Femur (tissue), 1 donor: ENCODE results near the gene RNF123.
A peak's percentile ranks its signal among the peaks of the same experiment; 100 is the strongest.
"Not testable (repeated sequence)": the region's sequence is repeated elsewhere in the genome, so short reads cannot be mapped to it uniquely, and the experiment has no call there.

ENCODE experiments used
- DNase-seq: peaks from one replicate; pipeline ENCODE4 v3.0.0-alpha.2; 2017

RNF123 gene

DNA sequence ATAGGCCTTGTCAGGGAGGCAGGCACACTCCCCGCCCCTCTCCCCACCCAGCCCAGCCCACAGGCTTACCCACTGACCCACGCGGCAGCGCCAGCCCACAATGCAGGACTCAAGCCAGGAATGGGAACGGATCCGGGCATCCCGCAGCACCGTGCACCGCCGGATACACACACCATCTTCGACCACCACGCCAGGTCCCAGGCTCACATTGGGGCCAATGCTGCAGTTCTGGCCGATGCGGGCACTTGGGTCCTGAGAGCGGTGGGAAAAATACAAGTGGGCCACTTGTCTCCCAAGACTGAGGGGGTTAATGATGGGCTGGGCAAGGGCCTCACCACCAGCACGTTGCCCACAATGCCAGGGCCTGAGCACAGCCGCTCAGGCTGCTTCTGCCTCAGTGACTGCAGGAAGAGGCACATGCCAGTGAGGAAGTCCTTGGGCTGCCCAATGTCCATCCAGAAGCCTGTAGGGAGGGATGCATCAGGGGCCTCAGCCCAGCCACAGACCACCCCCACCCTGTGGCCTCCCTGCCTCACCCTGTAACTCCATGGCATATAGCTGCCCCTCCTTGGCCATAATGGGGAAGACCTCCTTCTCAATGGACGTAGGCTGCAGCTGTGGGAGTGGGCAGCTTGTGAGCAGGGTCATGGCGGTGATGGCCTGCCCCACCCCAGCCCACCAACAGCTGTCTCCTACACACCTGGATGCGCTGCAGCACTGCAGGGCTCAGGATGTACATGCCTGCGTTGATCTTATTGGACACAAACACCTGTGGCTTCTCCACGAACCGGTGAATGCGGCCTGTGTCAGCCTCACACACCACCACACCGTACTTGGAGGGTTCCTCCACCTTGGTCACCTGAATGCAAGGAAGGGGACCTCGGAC is 32.8 kb downstream of the RNF123 start:
- peak; percentile 38 for DNase-seq

DNA sequence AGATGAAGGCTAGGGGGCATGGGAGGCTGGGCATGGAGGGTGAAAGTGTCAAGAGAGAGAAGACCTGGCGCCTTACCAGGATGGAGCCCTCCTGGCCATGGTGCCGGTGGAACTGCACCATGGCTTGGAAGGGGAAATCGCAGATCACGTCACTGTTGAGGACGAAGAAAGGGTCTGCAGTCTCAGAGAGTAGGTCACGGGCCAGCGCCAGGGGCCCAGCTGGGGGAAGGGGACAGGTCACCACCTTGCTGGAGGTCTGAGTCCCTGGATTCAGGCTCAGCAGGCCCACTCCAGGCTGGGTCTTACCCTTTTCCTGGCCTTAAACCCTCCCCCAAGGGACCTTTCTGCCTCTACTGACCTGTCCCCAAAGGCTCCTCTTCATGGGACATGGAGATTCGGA is 33.5 kb downstream of the RNF123 start:
- peak; percentile 38 for DNase-seq

DNA sequence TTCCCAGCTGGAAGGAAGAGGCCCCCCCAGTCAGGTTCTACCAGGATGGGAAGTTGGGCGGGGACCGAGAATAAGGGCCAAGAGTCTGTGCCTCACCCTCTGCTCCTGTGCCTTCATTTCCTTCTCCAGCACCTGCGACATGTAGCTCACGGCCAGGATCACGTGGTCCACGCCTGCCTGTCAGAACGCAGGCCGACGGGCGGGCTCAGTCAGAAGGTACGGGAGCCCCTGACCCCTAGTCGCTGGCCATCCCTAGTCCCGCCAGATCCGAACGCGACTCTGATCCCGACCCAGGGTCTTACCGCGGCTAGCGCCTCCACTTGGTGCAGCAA is 33.9 kb downstream of the RNF123 start:
- peak; percentile 74 for DNase-seq

DNA sequence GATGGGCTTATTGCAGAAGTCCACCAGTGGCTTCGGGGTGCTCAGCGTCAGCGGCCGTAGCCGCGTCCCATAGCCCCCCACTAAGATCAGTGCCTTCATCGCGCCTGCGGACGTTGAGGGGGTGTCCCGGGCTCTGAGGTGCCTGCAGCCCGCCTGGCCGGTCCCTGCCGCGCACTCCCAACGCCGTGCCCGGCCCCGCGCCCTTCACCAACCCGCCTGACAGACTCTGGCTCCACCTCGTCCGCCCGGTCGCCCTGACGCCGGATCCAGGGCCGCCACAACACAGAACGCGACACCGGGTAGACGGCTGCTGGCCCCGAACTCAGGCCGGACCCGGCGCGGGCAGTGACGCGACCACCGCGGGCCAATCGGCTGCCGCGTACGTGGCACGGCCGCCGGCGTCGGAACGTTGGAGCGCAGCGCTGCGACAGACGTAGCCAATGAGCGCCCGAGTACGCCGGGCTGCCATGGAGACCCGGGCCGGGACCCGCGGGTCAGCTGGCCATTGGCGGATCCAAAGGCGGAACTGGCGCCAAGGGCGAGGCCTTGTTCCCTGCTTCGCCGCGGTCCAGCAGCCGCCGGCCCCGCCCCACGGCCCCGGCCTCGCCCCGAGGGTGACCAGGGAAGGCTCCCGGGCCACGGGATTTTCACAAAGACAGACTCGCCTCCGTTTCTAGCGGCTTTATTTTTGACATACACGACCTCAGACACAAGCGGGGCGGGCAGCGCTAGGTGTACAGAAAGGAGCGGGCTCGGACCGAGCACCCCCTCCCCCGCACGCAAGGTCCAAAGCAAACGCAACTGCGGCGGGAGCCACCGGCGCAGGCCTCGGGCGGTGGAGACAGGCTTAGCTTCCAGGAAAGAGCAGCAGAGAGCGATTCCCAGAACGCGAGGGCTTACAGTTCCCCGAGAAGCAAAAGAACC is 34.5 kb downstream of the RNF123 start, which contains the start of gene GMPPB:
TSS of gene GMPPB (minus strand) at position 324 of the 924 bp plus-strand sequence. CDS start at position 99, 225 bp downstream.
- peak; percentile 99 for DNase-seq

DNA sequence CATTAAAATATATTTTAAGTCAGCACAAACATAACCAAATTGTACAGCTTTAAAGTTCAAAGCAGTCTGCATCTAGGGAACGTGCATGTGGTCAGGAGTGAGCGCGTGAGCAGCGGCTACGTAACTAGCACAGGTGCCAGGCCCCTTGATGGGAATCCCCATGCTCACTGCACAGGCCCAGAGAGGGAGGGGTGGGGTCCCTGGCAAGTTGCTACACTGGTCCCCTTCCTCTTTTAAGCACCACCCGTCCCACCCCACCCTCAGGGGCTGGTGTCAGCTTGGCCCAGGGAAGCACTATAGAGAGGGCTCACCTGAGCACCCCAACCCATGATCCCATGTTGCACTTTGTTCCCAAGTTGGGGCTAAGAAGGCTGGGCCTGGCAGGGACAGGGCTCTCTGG is 35.2 kb downstream of the RNF123 start:
- DNase-seq: peak; percentile 51

DNA sequence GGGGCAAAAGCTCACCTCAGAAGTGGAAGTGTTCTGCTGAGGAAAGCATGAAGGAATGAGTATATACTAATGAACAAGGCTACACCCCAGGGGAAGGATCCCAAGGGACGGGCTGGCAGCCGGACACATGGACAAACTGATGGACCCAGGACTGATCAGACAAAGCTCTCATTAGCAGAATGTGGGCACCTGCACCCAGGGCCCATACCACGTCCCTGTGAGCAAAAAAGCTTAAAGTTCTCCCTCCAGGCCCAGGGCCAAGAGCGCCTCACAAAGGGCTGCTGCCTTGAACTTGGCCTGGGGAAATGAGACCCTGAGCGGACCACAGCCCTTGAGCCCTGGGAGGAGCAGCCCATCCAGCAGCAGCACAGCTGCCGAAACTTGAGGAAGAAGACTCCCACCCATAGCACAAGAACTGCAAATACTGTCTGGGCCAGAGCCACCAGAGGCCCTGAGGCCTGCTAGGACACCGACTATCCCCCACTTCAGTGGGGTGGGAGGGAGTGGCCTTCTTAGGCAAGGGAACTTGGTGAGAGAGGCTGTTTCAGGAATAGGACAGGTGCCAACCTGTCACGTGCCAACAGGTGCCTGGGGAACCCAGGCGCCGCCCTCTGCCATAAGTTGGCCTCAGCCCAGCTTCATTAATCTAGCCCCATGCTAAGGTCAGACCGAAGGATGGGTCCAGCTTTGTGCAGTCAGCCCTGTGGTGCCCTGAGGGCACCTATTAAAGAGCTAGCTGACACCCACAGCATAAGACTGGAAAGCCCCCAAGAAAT is 36.7 kb downstream of the RNF123 start:
- DNase-seq: peak; percentile 26

DNA sequence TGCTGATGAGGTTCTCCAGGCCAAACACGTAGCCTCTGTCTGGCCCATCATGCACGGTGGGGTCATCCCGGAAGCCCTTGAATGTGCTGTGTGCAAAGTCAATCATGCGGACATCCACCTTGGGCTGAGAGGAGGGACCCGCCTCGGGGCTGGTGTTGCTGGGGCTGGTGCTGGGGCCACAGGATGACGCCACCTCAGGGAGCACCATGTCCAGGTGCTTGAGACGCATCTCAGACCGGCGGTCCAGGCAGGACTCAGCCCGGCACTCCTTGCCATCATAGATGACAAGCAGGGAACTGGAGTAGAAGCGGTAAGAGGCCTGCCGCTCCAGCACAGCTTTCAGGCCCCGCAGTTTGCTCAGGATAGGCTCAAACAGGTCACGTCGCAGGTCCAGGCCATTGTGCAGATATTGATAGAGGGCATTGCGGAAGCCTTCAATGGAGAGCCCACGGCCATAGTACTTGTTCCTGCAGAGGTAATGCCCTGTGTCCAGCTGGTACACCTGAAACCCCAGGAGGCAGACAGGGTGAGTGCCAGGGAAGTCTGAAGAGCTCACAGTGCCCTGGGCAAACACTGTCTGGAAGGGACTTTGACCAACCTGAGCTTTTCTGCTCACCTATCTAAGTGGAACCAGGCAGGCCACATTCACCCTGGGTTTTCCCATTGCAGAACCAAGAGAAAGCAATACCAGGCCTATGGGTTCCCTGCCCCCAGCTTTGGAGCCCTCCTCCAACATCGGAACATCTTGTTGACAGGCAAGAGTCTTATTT is 38.0 kb downstream of the RNF123 start:
- DNase-seq: peak; percentile 24

DNA sequence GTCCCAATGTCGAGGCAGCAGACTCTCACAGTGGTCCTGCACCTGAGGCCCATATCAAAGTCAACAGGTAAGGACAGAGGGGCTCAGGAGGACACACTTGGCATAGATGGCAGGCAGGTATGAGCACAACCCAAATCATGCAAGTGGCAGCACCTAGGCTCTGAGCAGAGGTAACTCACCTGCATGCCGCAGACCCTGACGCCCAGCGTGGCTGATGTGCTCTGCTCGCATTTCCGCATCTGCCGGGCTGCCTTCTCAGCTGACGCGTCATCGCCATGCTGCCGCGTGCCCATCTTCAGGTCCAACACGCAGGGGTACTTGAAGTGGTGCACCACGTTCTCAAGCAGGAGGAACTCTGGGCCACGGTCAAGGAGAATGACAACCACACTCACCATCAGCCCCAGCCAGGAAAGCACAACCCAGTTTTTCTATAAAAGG is 38.6 kb downstream of the RNF123 start:
- no peak for DNase-seq

DNA sequence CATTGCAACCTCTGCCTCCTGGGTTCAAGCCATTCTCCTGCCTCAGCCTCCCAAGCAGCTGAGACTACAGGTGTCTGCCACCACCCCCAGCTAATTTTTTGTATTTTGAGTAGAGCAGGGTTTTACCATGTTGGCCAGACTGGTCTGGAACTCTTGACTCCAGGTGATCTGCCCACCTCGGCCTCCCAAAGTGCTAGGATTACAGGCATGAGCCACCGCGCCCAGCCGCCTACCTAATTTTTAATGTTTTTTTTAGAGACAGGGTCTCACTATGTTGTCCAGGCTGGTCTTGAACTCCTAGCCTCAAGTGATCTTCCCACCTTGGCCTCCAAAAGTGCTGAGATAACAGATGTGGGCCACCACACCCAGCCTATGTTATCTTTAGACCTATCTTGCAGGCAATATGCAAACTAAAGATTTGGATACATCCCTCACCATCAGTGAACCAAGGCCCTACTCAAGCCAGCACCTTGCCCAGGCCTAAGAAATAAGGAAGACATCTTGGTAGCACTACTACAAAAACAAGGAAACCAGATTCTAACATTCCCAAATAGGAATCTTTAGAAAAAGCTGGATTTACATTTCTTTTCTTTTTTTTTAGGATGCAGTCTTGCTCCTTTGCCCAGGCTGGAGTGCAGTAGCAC is 40.7 kb downstream of the RNF123 start:
- DNase-seq: no peak

DNA sequence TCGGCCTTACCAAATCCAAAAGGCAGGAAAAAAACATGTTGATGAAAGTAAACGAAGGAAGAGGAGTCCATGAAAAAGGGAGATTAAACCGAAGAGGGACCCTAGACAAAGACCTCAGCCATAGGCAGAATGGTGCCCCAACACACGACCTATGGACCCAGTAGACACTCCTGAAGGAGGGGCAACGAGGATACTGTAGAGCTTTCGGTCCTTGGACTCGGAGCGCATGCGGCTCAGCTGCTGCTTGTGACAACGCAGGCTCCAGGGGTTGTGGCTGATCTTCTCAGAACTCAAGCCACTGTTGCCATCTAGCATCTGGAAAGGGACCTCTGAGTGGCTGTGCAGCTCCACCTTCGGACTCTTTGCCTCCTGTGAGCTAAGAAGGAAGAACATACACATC is 43.2 kb downstream of the RNF123 start:
- no peak for DNase-seq

DNA sequence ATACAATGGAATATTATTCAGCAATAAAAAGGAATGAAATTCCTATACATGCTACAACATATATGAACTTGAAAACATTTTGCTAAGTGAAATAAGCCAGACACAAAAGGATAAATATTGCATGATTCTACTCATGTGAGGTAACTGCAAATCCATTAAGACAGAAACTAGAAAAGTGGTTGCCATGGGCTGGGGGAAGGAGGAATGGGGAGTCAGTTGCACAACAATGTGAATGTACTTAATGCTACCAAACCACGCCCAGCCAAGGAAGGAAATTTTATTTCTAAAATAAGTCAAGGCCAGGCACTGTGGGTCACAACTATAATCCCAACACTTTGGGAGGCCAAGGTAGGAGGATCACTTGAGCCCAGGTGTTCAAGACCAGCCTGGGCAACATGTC is 44.2 kb downstream of the RNF123 start:
- no peak for DNase-seq

DNA sequence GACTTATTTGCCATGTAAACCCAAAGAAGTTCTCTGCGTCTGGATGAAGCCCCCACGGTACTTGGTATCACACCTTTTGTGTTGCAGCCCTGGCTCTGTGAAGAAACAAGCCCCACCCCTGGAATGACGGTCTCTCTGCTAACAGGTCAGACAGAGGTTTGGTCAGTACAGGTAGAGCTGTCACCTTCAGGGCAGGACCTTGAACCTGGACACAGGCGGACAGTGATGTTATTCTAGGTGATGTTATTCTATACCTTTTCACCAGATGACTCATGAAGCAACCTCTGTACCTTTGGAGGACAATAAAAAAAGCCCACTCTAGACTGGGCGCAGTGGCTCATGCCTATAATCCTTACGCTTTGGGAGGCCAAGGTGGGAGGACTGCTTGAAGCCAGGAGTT is 45.4 kb downstream of the RNF123 start:
- DNase-seq: no peak

DNA sequence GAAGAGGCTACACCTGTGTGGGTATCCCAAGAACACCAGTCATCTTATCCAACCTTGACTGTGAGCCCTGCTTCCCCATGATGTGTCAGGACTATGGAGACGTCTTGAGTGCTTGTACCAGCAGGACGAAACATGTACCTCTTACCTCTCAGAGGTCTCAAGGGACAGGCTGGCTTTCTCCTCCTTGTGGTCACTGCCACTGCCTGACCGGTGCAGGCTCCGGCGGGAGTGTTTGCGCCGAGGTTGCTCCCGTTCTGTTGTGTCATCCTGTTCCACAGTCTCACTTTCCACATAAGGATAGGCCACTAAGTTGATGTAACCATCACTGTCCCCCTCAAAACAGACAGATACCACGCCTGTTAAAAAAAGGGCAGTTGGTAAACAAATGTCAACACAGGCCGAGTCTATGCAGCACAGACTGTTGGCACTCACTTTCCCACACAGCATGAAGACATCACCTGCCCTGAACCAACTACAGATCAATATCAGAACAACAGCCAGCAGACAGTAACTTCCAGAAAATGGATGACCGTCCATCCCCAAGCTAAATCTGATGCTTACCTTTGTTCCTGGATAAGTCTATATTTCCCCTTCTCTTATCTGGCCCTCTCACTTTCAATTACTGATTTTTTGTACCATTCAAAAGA is 48.8 kb downstream of the RNF123 start:
- DNase-seq: no peak

DNA sequence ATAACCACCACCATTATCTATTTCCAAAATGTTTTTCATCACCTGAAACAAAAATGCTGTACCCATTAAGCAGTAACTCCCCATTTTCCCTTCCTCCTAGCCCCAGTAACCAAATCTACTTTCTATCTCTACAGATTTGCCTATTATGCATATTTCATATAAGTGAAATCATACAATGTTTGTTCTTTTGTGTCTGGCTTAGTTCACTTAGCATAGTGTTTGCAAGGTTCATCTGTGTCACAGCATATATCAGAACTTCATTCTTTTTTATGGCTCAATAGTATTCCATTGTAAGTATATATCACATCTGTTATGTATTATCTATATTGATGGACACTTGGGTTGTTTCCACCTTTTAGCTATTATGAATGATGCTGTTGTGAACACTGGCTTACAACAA is 51.1 kb downstream of the RNF123 start:
- DNase-seq: no peak

DNA sequence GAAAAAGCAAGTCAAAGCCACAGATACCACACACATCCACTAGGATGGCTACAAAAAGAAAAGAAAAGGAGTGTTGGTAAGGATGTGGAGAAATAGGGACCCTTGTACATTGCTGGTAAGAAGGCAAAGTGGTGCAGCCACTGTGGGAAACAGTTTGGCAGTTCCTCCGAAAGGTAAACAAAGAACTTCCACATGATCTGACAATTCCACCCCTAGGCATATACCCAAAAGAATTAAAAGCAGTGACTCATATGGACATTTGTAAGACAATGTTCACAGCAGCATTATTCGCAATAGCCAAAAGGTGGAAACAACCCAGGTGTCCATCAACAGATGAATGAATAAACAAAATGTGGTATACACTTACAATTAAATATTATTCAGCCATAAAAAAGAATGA is 56.6 kb downstream of the RNF123 start:
- no peak for DNase-seq

DNA sequence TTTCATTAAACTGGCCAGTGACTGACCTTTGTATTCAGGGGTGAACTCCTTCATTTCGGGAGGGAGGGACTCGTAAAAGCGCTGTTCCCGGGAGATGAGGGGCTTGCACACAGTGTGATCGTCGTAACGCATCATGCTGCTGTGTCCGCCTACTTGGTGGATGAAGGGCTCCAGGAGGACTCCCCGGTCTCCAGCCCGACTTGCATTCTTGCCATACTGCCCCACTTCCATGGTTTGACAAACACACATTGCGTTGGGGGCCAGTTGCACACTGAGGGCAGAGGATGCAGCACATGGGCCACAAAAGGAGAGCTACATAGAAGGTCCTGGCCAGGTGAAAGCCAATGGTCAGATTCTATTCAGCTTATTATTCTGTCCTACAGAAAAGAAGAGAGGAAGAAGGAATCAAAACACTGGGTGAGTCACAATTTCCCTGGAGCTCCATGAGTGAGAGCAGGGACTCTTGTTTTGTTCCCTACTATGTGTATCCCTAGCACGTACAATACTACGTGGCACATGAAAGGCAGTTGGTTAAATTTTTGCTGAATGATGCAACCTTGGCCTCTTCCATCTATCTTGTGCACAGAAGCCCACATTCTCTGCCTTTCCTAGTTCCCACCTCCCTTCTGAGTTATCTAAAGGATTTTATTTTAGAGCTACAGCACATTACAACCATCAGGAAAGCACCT is 58.6 kb downstream of the RNF123 start:
- no peak for DNase-seq

DNA sequence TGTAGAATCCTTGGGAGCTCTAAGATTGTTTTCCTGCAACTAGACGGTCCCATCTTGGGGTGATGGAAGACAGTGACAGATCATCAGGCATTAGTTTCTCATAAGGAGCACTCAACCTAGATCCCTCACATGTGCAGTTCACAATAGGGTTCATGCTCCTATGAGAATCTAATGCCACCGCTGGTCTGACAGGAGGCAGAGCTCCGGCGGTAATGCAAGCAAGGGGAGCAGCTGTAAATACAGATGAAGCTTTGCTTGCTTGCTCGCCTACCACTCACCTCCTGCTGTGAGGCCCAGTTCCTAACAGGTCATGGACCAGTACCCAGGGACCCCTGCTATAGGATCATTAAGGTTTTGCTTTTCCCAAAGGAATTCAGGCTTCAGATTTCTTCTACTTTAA is 59.5 kb downstream of the RNF123 start:
- not testable (repeated sequence) for DNase-seq

DNA sequence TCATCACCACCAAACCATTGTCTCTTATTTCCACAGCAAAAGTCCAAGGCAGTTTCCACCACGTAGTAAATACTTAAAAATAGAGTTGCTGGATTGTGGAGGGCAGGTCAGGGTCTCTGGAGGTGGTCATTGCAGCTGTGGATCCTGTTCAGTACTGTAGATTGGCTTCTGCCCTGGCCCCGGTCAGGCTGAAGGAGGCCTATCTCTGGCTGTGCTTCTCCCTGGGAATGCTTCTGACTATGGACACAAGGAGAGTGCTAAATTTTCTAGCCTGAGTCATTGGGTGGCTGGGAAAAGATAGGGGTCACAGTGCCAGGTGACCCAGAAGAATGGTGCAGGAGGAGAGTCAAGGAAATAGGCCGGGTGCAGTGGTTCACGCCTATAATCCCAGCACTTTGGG is 60.7 kb downstream of the RNF123 start:
- no peak for DNase-seq

DNA sequence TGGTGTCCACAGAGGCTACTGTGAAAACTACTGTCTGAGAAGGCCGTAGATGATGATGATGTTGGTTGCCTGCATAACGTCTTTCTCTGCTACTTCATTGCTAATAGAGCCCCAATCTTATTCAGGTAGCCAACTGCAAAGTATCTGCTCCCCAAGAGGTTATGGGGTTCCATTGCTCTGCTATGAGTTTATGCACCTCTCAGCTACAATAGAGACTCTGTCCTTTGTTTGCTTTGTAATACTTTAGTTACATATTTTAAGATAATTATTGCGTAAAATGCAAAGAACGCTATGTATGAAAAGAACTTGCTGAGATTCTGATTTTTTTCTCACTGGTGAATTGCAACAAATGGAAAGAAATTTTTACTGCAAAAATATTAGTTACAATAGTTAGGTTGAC is 62.1 kb downstream of the RNF123 start:
- no peak for DNase-seq

DNA sequence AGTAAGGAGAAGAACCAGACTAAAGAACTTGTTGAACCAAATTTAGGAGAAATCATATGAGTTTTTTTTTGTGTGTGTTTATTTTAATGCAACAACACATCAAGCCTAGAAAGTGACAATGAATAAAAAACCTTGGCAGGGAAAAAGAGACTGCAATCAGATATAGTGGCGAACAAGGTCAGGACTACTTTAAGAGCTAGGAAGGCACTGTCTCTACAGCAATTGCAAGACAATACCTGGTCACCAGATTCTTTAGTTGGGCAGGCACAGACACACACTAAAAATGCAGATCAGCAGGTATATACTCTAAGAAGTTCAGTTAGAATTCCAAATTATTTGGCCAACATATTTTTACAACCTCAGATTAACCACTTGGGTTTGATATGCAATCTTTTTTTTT is 65.2 kb downstream of the RNF123 start:
- no peak for DNase-seq

DNA sequence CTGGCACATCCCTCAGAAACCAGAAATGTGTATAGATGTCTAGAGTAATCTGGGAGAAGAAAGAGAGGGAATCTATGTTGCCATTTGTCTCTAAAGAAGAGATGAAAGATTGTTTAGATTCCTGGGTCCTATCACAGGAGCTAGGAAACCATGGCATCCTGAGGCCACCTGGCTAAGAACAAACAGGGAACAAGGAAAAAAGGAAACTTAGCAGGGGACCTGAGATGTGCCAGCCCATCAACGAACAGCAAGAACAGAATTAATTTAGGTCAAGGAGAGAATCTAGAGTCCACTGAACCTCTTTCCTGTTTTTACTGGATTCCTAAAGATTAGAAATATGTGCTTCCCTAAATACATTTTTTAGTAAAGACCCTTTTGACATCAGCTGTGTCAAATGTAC is 66.7 kb downstream of the RNF123 start:
- DNase-seq: no peak
